Neural progenitor cell (in vitro differentiated cells): ENCODE measurements around the gene SP100.
"Not testable (repeated sequence)": the region's sequence is repeated elsewhere in the genome, so short reads cannot be mapped to it uniquely, and the experiment has no call there.

Experiments used
- EZH2 ChIP-seq: fragments of 200-600 bp; sonication (generic); IDR thresholded peaks from 2 replicates; pipeline ENCODE4 v1.6.1; 2017; ENCODE audit warnings: antibody characterized with exemption, mild to moderate bottlenecking, moderate library complexity
- TF ChIP-seq, protein P1 (sequence below): fragments of 200-600 bp; sonication (generic); IDR thresholded peaks from 2 replicates; pipeline ENCODE4 v1.5.1; 2017; ENCODE audit warnings: antibody characterized with exemption, mild to moderate bottlenecking

DNA sequence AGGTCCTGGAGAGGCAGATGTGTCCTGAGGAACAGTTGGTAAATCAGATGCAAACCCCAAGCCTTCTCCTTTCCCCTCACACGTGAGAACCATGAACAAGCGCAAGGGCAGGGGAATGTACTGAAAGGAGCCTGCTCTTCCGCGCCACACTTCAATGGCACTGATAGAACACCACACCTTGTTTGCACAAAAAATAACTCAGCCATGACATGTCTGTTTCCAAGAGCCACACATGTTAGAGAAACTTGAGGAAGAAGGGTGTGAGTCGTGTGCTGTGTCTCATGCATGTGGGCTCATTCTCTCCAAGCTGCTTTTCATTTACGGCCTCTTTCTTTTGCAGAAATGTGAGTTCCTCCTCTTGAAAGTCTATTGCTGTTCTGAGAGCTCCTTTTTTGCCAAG is 15.0 kb upstream of the SP100 start:
- TF ChIP-seq, protein P1, sequence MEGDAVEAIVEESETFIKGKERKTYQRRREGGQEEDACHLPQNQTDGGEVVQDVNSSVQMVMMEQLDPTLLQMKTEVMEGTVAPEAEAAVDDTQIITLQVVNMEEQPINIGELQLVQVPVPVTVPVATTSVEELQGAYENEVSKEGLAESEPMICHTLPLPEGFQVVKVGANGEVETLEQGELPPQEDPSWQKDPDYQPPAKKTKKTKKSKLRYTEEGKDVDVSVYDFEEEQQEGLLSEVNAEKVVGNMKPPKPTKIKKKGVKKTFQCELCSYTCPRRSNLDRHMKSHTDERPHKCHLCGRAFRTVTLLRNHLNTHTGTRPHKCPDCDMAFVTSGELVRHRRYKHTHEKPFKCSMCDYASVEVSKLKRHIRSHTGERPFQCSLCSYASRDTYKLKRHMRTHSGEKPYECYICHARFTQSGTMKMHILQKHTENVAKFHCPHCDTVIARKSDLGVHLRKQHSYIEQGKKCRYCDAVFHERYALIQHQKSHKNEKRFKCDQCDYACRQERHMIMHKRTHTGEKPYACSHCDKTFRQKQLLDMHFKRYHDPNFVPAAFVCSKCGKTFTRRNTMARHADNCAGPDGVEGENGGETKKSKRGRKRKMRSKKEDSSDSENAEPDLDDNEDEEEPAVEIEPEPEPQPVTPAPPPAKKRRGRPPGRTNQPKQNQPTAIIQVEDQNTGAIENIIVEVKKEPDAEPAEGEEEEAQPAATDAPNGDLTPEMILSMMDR: not testable (repeated sequence)
- not testable (repeated sequence) for TF ChIP-seq EZH2
